ENCODE results near the gene MIR17HG.

The MIR17HG gene

DNA sequence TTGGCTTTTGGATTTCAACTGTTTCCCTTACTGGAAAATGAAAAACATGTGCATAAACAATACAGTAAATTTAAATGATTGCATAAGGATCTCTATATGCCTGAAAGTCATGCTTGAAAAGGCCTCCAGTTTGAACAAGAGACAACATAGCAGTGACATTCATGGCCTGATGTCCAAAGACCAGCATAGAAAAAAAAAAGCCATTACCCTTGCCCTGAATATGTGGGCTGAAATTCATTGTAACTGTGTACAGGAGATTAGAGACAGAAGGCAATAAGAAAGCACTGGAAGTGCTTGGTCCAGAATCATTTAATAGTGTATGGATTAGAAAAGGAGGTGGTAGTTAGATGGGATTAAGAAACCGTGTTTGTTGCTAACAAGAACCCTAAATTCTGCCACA lies 15.4 kb downstream of the MIR17HG start:
- no peaks in the 10 kb centered on the region for H3K4me1 ChIP-seq (ENCODE audit: low read length)
- no peaks in the 10 kb centered on the region for H4K20me1 ChIP-seq (ENCODE audit: insufficient read depth, low read length)
- H3K4me3 ChIP-seq (ENCODE audit: low read length), result no peak overlapping the region
- H2AFZ ChIP-seq (ENCODE audit: low read length), result no peak overlapping the region
- DNase-seq, result no peak
- H3K27me3 ChIP-seq (replicated peaks; ENCODE audit: insufficient read depth, low read length), result no peaks in the 10 kb centered on the region
- no peaks in the 10 kb centered on the region for H3K79me2 ChIP-seq (ENCODE audit: low read length)
- H3K9me3 ChIP-seq (replicated peaks; ENCODE audit: insufficient read depth, low read length), result no peaks in the 10 kb centered on the region
- H3F3A ChIP-seq (ENCODE audit: insufficient read depth, low read length), result peaks cover 4% of the 10 kb centered on the region
- no peak overlapping the region for H3K27ac ChIP-seq (ENCODE audit: low read length)
- H3K9me2 ChIP-seq (replicated peaks; ENCODE audit: insufficient read depth, low read length), result no peaks in the 10 kb centered on the region
- TF ChIP-seq CTCF (IDR thresholded peaks at IDR 0.05; ENCODE audit: low read length), result no peak
- TF ChIP-seq EZH2phosphoT487 (IDR thresholded peaks at IDR 0.05; ENCODE audit: low read length), result no peak
- no peak for TF ChIP-seq EZH2 (optimal IDR thresholded peaks at IDR 0.05; ENCODE audit: low read depth, low read length)
- no peak overlapping the region for H3K9ac ChIP-seq (ENCODE audit: low read length)
- no peak overlapping the region for H3K4me2 ChIP-seq (ENCODE audit: low read depth, low read length)
- H3K36me3 ChIP-seq (replicated peaks; ENCODE audit: insufficient read depth, low read length), result no peaks in the 10 kb centered on the region

- no peak overlapping the region for H3K9ac ChIP-seq (ENCODE audit: low read length)
- H3K4me2 ChIP-seq (ENCODE audit: low read depth, low read length), result no peak overlapping the region
- H3K36me3 ChIP-seq (replicated peaks; ENCODE audit: insufficient read depth, low read length), result no peaks in the 10 kb centered on the region
- H3K9me3 ChIP-seq (replicated peaks; ENCODE audit: insufficient read depth, low read length), result no peaks in the 10 kb centered on the region
- no peaks in the 10 kb centered on the region for H3K4me1 ChIP-seq (ENCODE audit: low read length)
- H3K4me3 ChIP-seq (ENCODE audit: low read length), result no peak overlapping the region
- TF ChIP-seq CTCF (IDR thresholded peaks at IDR 0.05; ENCODE audit: low read length) (no peak), EZH2 (optimal IDR thresholded peaks at IDR 0.05; ENCODE audit: low read depth, low read length) (no peak), EZH2phosphoT487 (IDR thresholded peaks at IDR 0.05; ENCODE audit: low read length) (no peak)
- no peak for DNase-seq
- H3K27ac ChIP-seq (ENCODE audit: low read length), result no peak overlapping the region
- H3F3A ChIP-seq (ENCODE audit: insufficient read depth, low read length), result no peaks in the 10 kb centered on the region
- no peaks in the 10 kb centered on the region for H3K9me2 ChIP-seq (replicated peaks; ENCODE audit: insufficient read depth, low read length)
- no peaks in the 10 kb centered on the region for H4K20me1 ChIP-seq (ENCODE audit: insufficient read depth, low read length)
- H3K79me2 ChIP-seq (ENCODE audit: low read length), result no peaks in the 10 kb centered on the region
- H2AFZ ChIP-seq (ENCODE audit: low read length), result no peak overlapping the region
- no peaks in the 10 kb centered on the region for H3K27me3 ChIP-seq (replicated peaks; ENCODE audit: insufficient read depth, low read length)
These were observed 20.6 kb downstream of the MIR17HG start for GRCh38 chr13:91368101-91368500.

- Histone ChIP-seq H3K27me3 (replicated peaks; ENCODE audit: insufficient read depth, low read length) (no peaks in the 10 kb centered on the region), H3K36me3 (replicated peaks; ENCODE audit: insufficient read depth, low read length) (no peaks in the 10 kb centered on the region), H3K9me3 (replicated peaks; ENCODE audit: insufficient read depth, low read length) (no peaks in the 10 kb centered on the region), H3K9ac (ENCODE audit: low read length) (no peak overlapping the region), H3K4me3 (ENCODE audit: low read length) (no peak overlapping the region), H3K27ac (ENCODE audit: low read length) (no peak overlapping the region), H3K4me2 (ENCODE audit: low read depth, low read length) (no peak overlapping the region), H3K79me2 (ENCODE audit: low read length) (no peaks in the 10 kb centered on the region), H2AFZ (ENCODE audit: low read length) (no peak overlapping the region), H3K4me1 (ENCODE audit: low read length) (no peaks in the 10 kb centered on the region), H3F3A (ENCODE audit: insufficient read depth, low read length) (no peaks in the 10 kb centered on the region), H3K9me2 (replicated peaks; ENCODE audit: insufficient read depth, low read length) (no peaks in the 10 kb centered on the region), H4K20me1 (ENCODE audit: insufficient read depth, low read length) (no peaks in the 10 kb centered on the region)
- DNase-seq, result no peak
- TF ChIP-seq EZH2phosphoT487 (IDR thresholded peaks at IDR 0.05; ENCODE audit: low read length) (no peak), CTCF (IDR thresholded peaks at IDR 0.05; ENCODE audit: low read length) (no peak), EZH2 (optimal IDR thresholded peaks at IDR 0.05; ENCODE audit: low read depth, low read length) (no peak)
These were observed 21.4 kb downstream of the MIR17HG start for GRCh38 chr13:91368676-91369440.
